ENCODE measurements around the gene SLC22A15.
A peak's percentile ranks its signal among the peaks of the same experiment; 100 is the strongest.
"Not testable (repeated sequence)": the region's sequence is repeated elsewhere in the genome, so short reads cannot be mapped to it uniquely, and the experiment has no call there.

SLC22A15 gene

GRCh38 chr1:115982400-115982799 is 6.1 kb downstream of the SLC22A15 start:
- DNase-seq = no peak

- no peak for DNase-seq
These were observed 7.3 kb downstream of the SLC22A15 start for GRCh38 chr1:115983584-115983983.

- no peak for DNase-seq
These were observed 11.3 kb downstream of the SLC22A15 start for GRCh38 chr1:115987623-115988022.

GRCh38 chr1:115988953-115989352 is 12.6 kb downstream of the SLC22A15 start:
- no peak for DNase-seq

GRCh38 chr1:115989699-115990098 is 13.4 kb downstream of the SLC22A15 start:
- no peak for DNase-seq

GRCh38 chr1:115991909-115992308 is 15.6 kb downstream of the SLC22A15 start:
- DNase-seq = no peak

- not testable (repeated sequence) for DNase-seq
These were observed 21.6 kb downstream of the SLC22A15 start for GRCh38 chr1:115997921-115998320.

GRCh38 chr1:116001739-116002487 is 25.6 kb downstream of the SLC22A15 start:
- no peak for DNase-seq

- no peak for DNase-seq
These were observed 26.6 kb downstream of the SLC22A15 start for GRCh38 chr1:116002781-116003420.

- DNase-seq = no peak
These were observed 27.5 kb downstream of the SLC22A15 start for GRCh38 chr1:116003823-116004222.

GRCh38 chr1:116006486-116006964 is 30.2 kb downstream of the SLC22A15 start:
- no peak for DNase-seq

- DNase-seq = no peak
These were observed 32.5 kb downstream of the SLC22A15 start for GRCh38 chr1:116008656-116009390.

GRCh38 chr1:116012716-116013115 is 36.4 kb downstream of the SLC22A15 start:
- DNase-seq = no peak

GRCh38 chr1:116015679-116016078 is 39.4 kb downstream of the SLC22A15 start:
- no peak for DNase-seq

GRCh38 chr1:116018007-116018406 is 41.7 kb downstream of the SLC22A15 start:
- no peak for DNase-seq

GRCh38 chr1:116019653-116020253 is 43.4 kb downstream of the SLC22A15 start:
- DNase-seq = no peak

- peak; percentile 49 for DNase-seq
These were observed 44.5 kb downstream of the SLC22A15 start for GRCh38 chr1:116020668-116021272.

GRCh38 chr1:116024626-116025025 is 48.3 kb downstream of the SLC22A15 start:
- no peak for DNase-seq

GRCh38 chr1:116026631-116027030 is 50.3 kb downstream of the SLC22A15 start:
- no peak for DNase-seq

GRCh38 chr1:116031302-116031835 is 55.1 kb downstream of the SLC22A15 start:
- DNase-seq = no peak

- no peak for DNase-seq
These were observed 57.0 kb downstream of the SLC22A15 start for GRCh38 chr1:116033322-116033721.

- DNase-seq = no peak
These were observed 59.9 kb downstream of the SLC22A15 start for GRCh38 chr1:116036255-116036654.

- DNase-seq = no peak
These were observed 62.4 kb downstream of the SLC22A15 start for GRCh38 chr1:116038679-116039078.
